WERI-Rb-1 (cell line): Measurements from ENCODE around the gene EPHA2.

Source experiments
- DNase-seq: peaks from one replicate; pipeline ENCODE4 v3.0.0-alpha.2; 2020
- H3K27ac ChIP-seq: fragments of 250-450 bp; sonication (Bioruptor Pico); 2 replicates; pipeline ENCODE4 v1.5.1; 2020; ENCODE audit warnings: mild to moderate bottlenecking, moderate library complexity
- H3K27me3 ChIP-seq: fragments of 250-450 bp; sonication (Bioruptor Pico); 2 replicates; pipeline ENCODE4 v1.5.1; 2021; ENCODE audit warnings: mild to moderate bottlenecking, low read depth, moderate library complexity; ENCODE audit not compliant: insufficient read depth, severe bottlenecking
- H3K36me3 ChIP-seq: fragments of 250-450 bp; sonication (Bioruptor Pico); 2 replicates; pipeline ENCODE4 v1.5.1; 2020; ENCODE audit warnings: mild to moderate bottlenecking, moderate library complexity
- H3K4me3 ChIP-seq: 2 replicates; pipeline ENCODE4 v1.5.1; 2011; ENCODE audit warnings: low read depth, mild to moderate bottlenecking, control low read depth, low read length
- H3K9me3 ChIP-seq: fragments of 250-450 bp; sonication (Bioruptor Pico); 2 replicates; pipeline ENCODE4 v1.5.1; 2021; ENCODE audit warnings: mild to moderate bottlenecking, moderate library complexity; ENCODE audit not compliant: severe bottlenecking
- CTCF ChIP-seq: IDR thresholded peaks from 2 replicates; pipeline ENCODE4 v1.5.1; 2011; ENCODE audit warnings: low read depth, mild to moderate bottlenecking, control low read depth, inconsistent platforms, low read length

EPHA2 gene

DNA sequence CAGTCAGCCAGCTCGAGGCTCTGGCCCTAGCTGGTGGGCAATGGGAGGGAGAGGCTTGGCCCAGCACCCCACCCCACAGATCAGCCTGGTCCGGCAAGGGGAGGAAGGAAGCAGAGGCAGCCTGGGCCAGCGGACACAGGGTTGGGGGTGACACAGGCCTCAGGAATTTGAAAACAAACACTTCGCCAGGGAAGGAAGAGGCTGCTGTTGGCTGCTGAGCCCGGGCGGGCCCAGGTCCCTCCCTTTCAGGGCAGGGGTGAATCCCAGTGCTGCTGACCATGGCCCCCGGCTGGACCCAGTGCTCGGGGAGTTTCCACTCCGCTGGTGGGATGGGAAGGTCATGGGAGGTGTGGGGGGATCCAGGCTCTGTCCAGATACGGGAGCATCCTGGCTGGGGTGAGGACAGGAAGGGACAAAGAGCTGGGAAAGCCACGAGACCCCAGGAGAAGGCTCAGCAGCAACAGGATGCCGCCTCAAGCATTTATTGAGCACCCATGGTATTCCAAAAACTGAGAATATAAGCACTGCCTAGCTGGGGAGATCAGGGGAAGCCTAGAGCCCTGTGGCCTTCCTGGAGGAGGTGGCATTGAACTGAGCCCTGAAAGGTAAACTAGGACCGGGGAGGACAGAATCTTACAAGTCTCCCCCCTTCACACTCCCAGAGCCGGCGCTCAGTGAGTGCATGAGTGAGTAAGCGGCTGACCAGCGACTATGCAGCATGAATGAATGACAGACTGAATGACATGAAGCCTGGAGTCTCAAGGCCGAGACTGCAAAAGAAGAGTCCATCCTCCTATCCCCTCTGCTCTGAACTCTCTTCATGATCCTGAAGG, 26.2 kb upstream of the EPHA2 start:
- Histone ChIP-seq H3K4me3 (no peak overlapping the region), H3K27ac (no peak overlapping the region), H3K36me3 (no peaks in the 10 kb centered on the region), H3K9me3 (no peaks in the 10 kb centered on the region), H3K27me3 (no peaks in the 10 kb centered on the region)
- DNase-seq, result no peak
- TF ChIP-seq CTCF, result no peak

- Histone ChIP-seq H3K27me3 (no peaks in the 10 kb centered on the region), H3K27ac (no peak overlapping the region), H3K9me3 (no peaks in the 10 kb centered on the region), H3K36me3 (no peaks in the 10 kb centered on the region), H3K4me3 (no peak overlapping the region)
- no peak for DNase-seq
- TF ChIP-seq CTCF, result no peak
Measured at GRCh38 chr1:16180291-16180824, 24.5 kb upstream of the EPHA2 start.

DNA sequence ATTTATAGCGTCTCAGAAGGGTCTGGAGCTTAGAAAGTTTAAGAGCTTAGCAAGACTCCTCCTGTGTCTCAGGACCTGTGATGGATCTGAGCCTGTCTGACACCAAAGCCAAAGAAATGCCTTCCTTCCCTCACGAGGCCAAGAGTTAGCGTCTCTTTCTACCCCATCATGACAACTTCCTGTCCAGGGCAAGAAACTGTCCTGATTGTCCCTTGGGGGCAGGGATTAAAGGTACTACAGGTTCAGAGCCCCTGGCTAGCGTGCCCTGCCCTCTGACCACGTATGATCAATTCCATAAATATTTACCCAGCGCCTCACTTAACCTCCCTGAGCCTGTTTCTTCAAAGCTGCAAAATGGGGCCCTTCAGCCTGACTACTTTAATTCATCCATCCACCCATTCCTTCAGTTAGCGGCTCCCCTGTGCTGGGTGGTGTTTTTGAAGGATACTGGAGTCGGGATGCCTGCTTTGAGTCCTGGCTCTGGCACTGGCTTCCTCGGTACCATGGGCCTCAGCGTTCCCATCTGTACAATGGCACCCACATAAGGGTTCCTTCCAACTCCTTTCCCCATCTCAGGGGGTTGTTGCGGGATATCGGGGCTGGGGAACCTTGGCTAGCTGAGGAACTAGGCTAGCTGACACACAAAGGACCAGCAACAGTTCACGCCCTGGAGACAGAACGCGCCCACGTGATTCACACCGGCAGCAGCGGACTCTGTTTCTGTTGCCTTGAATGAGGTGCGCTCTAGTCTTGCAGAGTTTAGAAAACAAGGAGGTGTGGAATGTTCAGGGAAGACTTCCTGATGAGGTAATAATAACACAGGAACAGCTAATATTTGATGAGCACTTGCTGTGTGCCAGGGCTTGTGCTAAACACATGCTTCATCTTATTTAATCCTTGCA, 23.0 kb upstream of the EPHA2 start:
- no peaks in the 10 kb centered on the region for H3K9me3 ChIP-seq
- no peak for TF ChIP-seq CTCF
- no peak for DNase-seq

GRCh38 chr1:16177306-16177705, 21.4 kb upstream of the EPHA2 start:
- H3K27me3 ChIP-seq, result no peaks in the 10 kb centered on the region
- no peak overlapping the region for H3K27ac ChIP-seq
- H3K4me3 ChIP-seq, result no peak overlapping the region
- no peak for DNase-seq
- H3K36me3 ChIP-seq, result no peaks in the 10 kb centered on the region
- TF ChIP-seq CTCF, result no peak
- no peaks in the 10 kb centered on the region for H3K9me3 ChIP-seq

More for the DNA sequence above, 23.0 kb upstream of the EPHA2 start:
- no peak overlapping the region for H3K27ac ChIP-seq
- no peaks in the 10 kb centered on the region for H3K36me3 ChIP-seq
- H3K4me3 ChIP-seq, result no peak overlapping the region
- H3K27me3 ChIP-seq, result no peaks in the 10 kb centered on the region

DNA sequence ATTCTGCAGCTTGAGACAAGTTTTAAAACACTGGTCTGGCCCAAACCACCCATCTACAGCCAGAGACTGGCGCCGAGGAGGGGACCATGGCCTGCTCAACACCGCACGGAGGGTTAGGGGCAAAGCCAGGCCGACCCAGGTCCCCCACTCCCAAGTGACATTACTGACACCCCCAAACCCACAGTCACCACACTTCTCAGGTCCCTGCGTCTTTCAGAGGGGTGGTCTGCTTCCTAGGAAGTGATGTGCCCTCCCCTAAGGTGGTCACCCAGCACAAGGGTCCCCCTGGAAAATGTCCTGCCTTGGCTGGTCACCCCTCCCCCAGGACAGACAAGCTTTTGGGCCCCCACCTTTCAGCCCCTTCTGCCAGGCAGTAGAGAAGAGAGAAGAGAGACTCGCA, 20.8 kb upstream of the EPHA2 start:
- no peak overlapping the region for H3K27ac ChIP-seq
- DNase-seq, result no peak
- H3K9me3 ChIP-seq, result no peaks in the 10 kb centered on the region
- no peak for TF ChIP-seq CTCF
- no peak overlapping the region for H3K4me3 ChIP-seq
- H3K36me3 ChIP-seq, result no peaks in the 10 kb centered on the region
- H3K27me3 ChIP-seq, result no peaks in the 10 kb centered on the region
